Testis (tissue), 2 donors: ENCODE measurements around the gene NAP1L5.

ENCODE experiments used
- POLR2A ChIP-seq: fragments of 450-650 bp; IDR thresholded peaks from one replicate; pipeline ENCODE4 v1.6.1; 2017; ENCODE audit warnings: antibody characterized with exemption, mild to moderate bottlenecking, moderate library complexity
- TF ChIP-seq, protein P1 (sequence below), 3 experiments: fragments of 450-650 bp in 2 of 3; fragments of 200-600 bp in 1 of 3; sonication (generic) in 1 of 3; IDR thresholded peaks; one replicate each; pipeline ENCODE4 v1.5.1; 2016 to 2019; ENCODE audit warnings: antibody characterized with exemption in 3 of 3, mild to moderate bottlenecking in 2 of 3, moderate library complexity in 1 of 3

DNA sequence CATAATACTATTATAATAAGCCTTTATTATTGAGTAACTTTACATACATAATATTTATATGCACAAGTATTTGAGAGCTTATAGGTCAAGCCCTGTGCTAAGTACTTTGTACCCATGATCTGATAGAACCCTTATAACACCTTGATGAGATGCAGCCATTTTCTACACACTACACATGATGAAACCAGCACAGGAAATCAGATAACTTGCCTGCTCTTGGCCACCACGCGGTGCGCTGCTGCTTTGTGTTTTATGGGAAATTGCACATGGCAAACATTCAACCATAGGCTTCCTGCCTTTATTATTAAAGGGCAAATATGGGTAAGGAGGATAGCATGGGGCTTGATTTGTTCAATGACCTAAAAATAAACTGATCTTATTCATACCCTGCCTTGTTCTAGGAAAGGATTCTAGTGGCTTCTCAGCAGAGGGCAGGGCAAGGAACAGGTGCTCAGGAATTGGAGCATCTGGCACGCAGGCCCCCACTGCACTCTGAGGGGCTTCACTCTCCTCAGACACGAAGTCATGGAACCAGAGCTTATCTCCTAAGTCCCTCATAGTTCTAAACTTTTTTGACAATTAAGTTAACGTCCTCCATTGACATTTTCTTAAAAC, 31.6 kb upstream of the NAP1L5 start:
- TF ChIP-seq, protein P1, sequence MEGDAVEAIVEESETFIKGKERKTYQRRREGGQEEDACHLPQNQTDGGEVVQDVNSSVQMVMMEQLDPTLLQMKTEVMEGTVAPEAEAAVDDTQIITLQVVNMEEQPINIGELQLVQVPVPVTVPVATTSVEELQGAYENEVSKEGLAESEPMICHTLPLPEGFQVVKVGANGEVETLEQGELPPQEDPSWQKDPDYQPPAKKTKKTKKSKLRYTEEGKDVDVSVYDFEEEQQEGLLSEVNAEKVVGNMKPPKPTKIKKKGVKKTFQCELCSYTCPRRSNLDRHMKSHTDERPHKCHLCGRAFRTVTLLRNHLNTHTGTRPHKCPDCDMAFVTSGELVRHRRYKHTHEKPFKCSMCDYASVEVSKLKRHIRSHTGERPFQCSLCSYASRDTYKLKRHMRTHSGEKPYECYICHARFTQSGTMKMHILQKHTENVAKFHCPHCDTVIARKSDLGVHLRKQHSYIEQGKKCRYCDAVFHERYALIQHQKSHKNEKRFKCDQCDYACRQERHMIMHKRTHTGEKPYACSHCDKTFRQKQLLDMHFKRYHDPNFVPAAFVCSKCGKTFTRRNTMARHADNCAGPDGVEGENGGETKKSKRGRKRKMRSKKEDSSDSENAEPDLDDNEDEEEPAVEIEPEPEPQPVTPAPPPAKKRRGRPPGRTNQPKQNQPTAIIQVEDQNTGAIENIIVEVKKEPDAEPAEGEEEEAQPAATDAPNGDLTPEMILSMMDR (IDR thresholded peaks at IDR 0.05) = no peak
- no peak for TF ChIP-seq POLR2A
